Thyroid gland (tissue), 4 donors: ENCODE results near the gene GNAI1.

Source experiments
- CTCF ChIP-seq, 6 experiments: fragments of 200-600 bp in 3 of 6; fragments of 450-650 bp in 3 of 6; sonication (generic) in 3 of 6; IDR thresholded peaks; one replicate each; pipeline ENCODE4 v1.5.1; 2016 to 2019; ENCODE audit warnings: antibody characterized with exemption in 6 of 6, mild to moderate bottlenecking in 2 of 6, inconsistent platforms in 1 of 6, moderate library complexity in 1 of 6
- POLR2A ChIP-seq, 2 donors: fragments of 450-650 bp; IDR thresholded peaks; one replicate each; pipeline ENCODE4 v1.6.1; 2017; ENCODE audit warnings: antibody characterized with exemption in 2 of 2, mild to moderate bottlenecking in 2 of 2, moderate library complexity in 1 of 2

GRCh38 chr7:80264769-80265495, 130.3 kb downstream of the GNAI1 start:
- TF ChIP-seq CTCF (IDR thresholded peaks at IDR 0.05), result no peak
- TF ChIP-seq POLR2A (IDR thresholded peaks at IDR 0.05), result no peak
